ENCODE results near the gene SOS2. TPM values are rescaled to one million over a fixed set of nuclear protein-coding genes. Genes with fewer than 3 reads are reported as not detected.

Gene SOS2
- total RNA-seq, 1 donor from 2014 or later = 81.9 TPM

Small RNA genes lying within 50 kb of the gene (small RNA-seq; reads per million reads assigned to genes)
- not detected for gene RF00019

Other genes with a start within 250 kb of the SOS2 start
- gene VCPKMT, start 115.0 kb downstream of the SOS2 start, total RNA-seq = 9.8 TPM
- 18.3 TPM for gene L2HGDH, start 80.7 kb upstream of the SOS2 start, total RNA-seq
- gene DMAC2L, start 80.7 kb upstream of the SOS2 start, total RNA-seq = 7.7 TPM
- 10.2 TPM for gene CDKL1, start 165.3 kb upstream of the SOS2 start, total RNA-seq